Measurements from ENCODE around the gene TINCR. TPM values are rescaled to one million over a fixed set of nuclear protein-coding genes. Genes with fewer than 3 reads are reported as not detected.
"Not testable (repeated sequence)": the region's sequence is repeated elsewhere in the genome, so short reads cannot be mapped to it uniquely, and the experiment has no call there.

Gene TINCR
- total RNA-seq, 4 donors from 2014 or later, result 0.35 to 0.64 (median 0.44) TPM

DNA sequence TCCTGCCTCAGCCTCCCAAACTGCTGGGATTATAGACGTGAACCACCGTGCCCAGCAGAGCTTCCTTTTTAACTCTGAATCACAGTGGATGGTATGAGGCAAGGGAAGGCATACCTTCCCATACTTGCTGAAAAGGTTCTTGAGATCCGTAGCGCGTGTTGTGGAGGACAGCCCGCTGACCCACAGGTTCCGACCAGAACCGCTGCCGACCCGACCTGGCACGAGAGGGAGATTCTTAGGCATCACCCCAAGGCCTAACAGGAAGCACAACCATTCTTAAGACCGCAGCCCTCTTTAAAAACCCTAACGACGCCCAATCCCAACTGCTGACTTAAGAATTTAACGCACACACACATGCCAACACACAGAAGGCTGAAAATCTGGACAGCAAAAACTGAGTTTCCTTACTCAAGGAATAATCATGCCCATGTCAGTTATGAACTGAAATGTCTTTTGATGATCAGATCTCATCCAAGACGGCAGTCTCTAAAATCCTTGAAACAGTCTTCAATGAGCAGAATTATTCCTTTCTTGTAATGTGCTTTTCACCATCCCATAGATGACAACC is 42.2 kb upstream of the TINCR start:
- H3K4me3 ChIP-seq, result no peak overlapping the region
- no peaks in the 10 kb centered on the region for H3K9me3 ChIP-seq
- H3K27me3 ChIP-seq, result no peaks in the 10 kb centered on the region
- no peaks in the 10 kb centered on the region for H3K4me1 ChIP-seq
- ATAC-seq, result no peak
- H3K27ac ChIP-seq, result no peak overlapping the region
- H3K36me3 ChIP-seq, result peaks cover 6 to 93% of the 10 kb centered on the region in 2 donors
- no peak for TF ChIP-seq POLR2A (IDR thresholded peaks at IDR 0.05)
- 88 to 94% methylated on average over 3 to 12 of the region's 16 CpGs for WGBS, 2 donors (ENCODE audit: low coverage in 1 of 2)

DNA sequence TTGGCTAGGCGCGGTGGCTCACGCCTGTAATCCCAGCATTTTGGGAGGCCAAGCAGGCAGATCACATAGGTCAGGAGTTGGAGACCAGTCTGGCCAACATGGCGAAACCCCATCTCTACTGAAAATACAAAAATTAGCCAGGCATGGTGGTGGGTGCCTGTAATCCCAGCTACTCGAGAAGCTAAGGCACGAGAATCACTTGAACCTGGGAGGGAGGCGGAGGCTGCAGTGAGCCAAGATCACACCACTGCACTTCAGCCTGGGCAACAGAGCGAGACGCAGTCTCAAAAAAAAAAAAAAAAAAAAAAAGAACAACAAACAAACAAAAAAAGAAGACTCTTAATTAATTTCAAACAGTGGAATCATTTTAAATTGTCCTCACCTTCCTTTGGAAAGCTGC is 41.0 kb upstream of the TINCR start:
- H3K4me3 ChIP-seq, H3K9me3 ChIP-seq, H3K27ac ChIP-seq, H3K4me1 ChIP-seq, ATAC-seq, H3K27me3 ChIP-seq: not testable (repeated sequence)
- 84 to 93% methylated on average over 3 to 6 of the region's 9 CpGs for WGBS, 2 donors (ENCODE audit: low coverage in 1 of 2)
- peaks cover 6 to 93% of the 10 kb centered on the region in 2 donors for H3K36me3 ChIP-seq

DNA sequence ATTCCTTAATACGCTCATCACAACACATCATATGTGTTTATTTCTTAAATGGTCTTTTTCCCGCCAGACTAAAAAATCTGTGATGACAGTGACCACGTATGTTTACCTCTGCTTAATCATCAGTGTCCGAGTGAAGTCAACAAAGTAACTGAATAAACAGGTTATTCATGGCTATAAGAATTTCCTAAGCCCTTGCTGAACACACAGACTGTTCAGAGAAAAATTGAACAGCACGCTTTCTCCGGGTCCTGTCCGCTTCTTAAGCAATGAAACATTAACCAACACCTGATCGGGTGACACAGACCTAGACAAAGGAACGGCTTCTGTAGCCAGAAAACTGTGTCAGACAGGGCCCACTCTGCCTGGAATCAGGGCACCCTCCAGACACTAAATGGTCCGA is 40.5 kb upstream of the TINCR start:
- no peaks in the 10 kb centered on the region for H3K27me3 ChIP-seq
- TF ChIP-seq, protein P1, sequence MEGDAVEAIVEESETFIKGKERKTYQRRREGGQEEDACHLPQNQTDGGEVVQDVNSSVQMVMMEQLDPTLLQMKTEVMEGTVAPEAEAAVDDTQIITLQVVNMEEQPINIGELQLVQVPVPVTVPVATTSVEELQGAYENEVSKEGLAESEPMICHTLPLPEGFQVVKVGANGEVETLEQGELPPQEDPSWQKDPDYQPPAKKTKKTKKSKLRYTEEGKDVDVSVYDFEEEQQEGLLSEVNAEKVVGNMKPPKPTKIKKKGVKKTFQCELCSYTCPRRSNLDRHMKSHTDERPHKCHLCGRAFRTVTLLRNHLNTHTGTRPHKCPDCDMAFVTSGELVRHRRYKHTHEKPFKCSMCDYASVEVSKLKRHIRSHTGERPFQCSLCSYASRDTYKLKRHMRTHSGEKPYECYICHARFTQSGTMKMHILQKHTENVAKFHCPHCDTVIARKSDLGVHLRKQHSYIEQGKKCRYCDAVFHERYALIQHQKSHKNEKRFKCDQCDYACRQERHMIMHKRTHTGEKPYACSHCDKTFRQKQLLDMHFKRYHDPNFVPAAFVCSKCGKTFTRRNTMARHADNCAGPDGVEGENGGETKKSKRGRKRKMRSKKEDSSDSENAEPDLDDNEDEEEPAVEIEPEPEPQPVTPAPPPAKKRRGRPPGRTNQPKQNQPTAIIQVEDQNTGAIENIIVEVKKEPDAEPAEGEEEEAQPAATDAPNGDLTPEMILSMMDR (IDR thresholded peaks at IDR 0.05), result no peak
- TF ChIP-seq POLR2A (IDR thresholded peaks at IDR 0.05) (no peak), EP300 (IDR thresholded peaks at IDR 0.05) (no peak), POLR2AphosphoS5 (IDR thresholded peaks at IDR 0.05) (no peak)
- WGBS, 2 donors (ENCODE audit: low coverage in 1 of 2), result 87 to 94% methylated on average over 6 to 7 of the region's 10 CpGs
- H3K4me3 ChIP-seq, result no peak overlapping the region
- no peaks in the 10 kb centered on the region for H3K9me3 ChIP-seq
- peaks cover 4 to 93% of the 10 kb centered on the region in 2 donors for H3K36me3 ChIP-seq
- no peak overlapping the region for H3K27ac ChIP-seq
- H3K4me1 ChIP-seq, result no peaks in the 10 kb centered on the region
- no peak for ATAC-seq

DNA sequence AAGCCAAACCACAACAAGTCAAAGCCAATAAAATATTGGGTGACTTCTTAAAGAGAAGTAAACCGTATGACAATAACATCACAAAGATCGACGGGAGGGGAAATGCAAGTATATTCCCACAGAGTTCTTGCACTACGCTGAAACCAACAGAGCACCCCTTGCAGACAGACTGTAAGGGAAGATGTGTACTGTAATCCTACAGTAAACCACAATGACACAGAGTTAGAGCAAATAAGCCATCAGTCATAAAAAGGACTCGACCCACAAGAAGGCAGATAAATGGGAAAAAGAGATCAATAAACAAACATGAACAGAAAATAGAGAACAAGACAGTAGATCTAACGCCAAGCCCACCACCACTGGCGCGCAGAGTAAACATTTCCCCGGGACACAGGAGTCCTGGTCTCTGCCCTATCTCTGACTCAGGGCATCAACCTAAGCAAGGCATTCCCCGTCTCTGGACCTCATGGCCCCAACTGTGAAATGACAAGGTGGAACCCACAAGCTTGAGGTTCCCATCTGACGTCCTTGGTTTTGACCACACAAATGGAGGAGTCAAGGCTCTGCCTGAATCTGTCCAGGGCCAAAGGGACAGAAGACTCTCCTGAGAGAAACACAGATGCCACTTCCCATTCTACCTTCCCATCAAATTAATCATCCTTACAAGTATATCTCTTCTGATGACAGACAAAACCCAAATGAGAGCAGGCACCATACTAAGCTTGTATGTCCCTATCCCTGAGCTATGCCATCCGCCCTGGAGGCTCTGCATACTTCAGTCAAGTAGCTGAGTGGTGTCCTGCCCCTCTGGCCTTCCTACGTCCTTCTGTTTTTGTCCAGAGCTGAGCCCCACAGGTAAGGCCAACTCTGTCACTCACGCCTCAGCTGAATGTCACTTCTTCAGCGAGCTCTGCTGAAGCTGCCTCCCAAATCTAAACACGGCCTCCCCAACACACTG is 39.8 kb upstream of the TINCR start:
- H3K4me1 ChIP-seq, result no peaks in the 10 kb centered on the region
- no peaks in the 10 kb centered on the region for H3K9me3 ChIP-seq
- WGBS, 2 donors (ENCODE audit: low coverage in 1 of 2), result 87 to 90% methylated on average over 11 to 16 of the region's 16 CpGs
- no peaks in the 10 kb centered on the region for H3K27me3 ChIP-seq
- no peak for TF ChIP-seq POLR2AphosphoS5 (IDR thresholded peaks at IDR 0.05)
- TF ChIP-seq POLR2A (IDR thresholded peaks at IDR 0.05), result no peak
- TF ChIP-seq, protein P1 (IDR thresholded peaks at IDR 0.05), result no peak
- no peak for TF ChIP-seq EP300 (IDR thresholded peaks at IDR 0.05)
- ATAC-seq, result no peak
- no peak overlapping the region for H3K4me3 ChIP-seq
- peaks cover 2 to 93% of the 10 kb centered on the region in 2 donors for H3K36me3 ChIP-seq
- no peak overlapping the region for H3K27ac ChIP-seq

DNA sequence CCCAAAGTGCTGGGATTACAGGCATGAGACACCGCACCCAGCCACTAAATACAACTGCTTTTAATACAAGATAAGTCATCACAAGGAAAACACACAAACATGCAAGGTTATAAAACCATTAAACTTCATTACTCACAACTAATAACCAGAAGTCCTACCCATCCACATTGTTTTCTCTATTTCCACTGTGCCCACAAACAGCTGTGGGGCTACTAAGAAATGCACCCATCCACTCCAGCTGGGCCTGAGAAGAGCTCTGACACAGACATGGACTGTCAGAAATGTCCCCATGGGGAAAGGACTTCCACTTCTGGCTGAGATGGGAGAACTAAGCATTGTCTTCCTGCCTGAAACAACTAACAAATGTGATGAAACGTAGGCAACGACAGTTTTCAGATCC is 37.6 kb upstream of the TINCR start:
- Histone ChIP-seq H3K4me3 (no peak overlapping the region), H3K27me3 (no peaks in the 10 kb centered on the region), H3K9me3 (no peaks in the 10 kb centered on the region), H3K27ac (no peak overlapping the region), H3K36me3 (peaks cover 0 to 100% of the 10 kb centered on the region in 2 donors), H3K4me1 (no peaks in the 10 kb centered on the region)
- TF ChIP-seq, protein P1 (IDR thresholded peaks at IDR 0.05), result no peak
- TF ChIP-seq POLR2A (IDR thresholded peaks at IDR 0.05) (no peak), POLR2AphosphoS5 (IDR thresholded peaks at IDR 0.05) (no peak), EP300 (IDR thresholded peaks at IDR 0.05) (no peak)
- ATAC-seq, result no peak
- WGBS, 2 donors (ENCODE audit: low coverage in 1 of 2), result 88 to 100% methylated on average over 1 of the region's 3 CpGs

DNA sequence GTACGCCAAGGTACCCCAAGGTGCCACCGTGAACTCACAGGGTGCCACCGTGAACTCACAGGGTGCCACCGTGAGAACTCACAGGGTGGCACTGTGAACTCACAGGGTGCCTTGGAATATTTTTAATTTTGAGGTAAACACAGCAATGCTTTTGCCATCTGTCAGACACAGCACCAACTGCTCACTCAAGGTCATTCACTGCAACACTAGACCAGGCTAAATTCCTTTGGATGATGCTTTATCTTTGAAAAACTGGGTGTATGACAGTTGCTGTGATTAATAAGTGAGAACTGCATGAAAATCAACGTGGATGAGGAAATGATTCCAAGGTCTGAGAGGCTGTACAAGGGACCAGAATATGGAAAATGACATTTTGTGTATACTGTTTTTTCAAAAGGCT is 35.9 kb upstream of the TINCR start:
- 74 to 76% methylated on average over 4 to 5 of the region's 5 CpGs for WGBS, 2 donors (ENCODE audit: low coverage in 1 of 2)
- Histone ChIP-seq H3K27me3 (no peaks in the 10 kb centered on the region), H3K27ac (no peak overlapping the region), H3K4me1 (no peaks in the 10 kb centered on the region), H3K9me3 (no peaks in the 10 kb centered on the region), H3K36me3 (peaks cover 0 to 100% of the 10 kb centered on the region in 2 donors), H3K4me3 (no peak overlapping the region)
- TF ChIP-seq EP300 (IDR thresholded peaks at IDR 0.05) (no peak), POLR2AphosphoS5 (IDR thresholded peaks at IDR 0.05) (no peak), POLR2A (IDR thresholded peaks at IDR 0.05) (no peak)
- TF ChIP-seq, protein P1 (IDR thresholded peaks at IDR 0.05), result no peak
- ATAC-seq, result no peak

Data from gastroesophageal sphincter (tissue), 4 donors.